GM19455 (cell line): ENCODE data around the gene COL15A1.

Experiments
- ATAC-seq: cut with Tn5 transposase; IDR thresholded peaks from one replicate; pipeline ENCODE4 v1.9.1; 2021; ENCODE audit not compliant: unreplicated experiment

COL15A1 gene

DNA sequence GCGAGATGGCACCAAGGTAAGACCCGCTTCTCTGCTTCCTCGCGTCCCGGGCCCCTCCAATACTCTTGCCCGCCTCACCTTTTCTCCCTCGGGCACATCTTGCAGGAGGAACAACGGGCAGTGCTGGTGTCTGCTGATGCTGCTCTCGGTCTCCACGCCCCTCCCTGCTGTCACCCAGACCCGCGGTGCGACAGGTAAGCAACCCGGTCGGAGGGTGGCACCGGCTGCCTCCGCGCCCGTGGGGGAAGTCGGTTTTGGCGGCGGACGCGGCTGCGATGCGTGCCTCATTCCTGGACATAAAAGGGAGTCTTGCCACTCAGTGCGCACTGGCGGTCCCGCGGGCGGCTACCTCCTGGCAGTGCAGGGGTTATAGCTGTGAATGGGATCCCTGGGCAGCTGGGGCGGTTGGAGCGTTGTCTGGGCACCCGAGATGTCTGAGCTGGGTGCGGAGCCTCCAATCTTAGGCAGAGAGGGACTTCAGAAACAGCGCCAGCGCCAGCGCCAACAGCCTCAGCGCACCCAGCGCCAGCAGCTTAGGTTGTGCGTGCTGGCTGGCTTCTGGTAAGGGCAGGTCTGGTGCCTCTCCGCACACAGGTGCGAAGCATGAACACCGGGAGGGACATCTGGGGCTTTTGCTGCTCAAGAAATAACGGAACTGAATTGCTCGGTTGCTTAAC is 488 bp downstream of the COL15A1 start:
- no peak for ATAC-seq

DNA sequence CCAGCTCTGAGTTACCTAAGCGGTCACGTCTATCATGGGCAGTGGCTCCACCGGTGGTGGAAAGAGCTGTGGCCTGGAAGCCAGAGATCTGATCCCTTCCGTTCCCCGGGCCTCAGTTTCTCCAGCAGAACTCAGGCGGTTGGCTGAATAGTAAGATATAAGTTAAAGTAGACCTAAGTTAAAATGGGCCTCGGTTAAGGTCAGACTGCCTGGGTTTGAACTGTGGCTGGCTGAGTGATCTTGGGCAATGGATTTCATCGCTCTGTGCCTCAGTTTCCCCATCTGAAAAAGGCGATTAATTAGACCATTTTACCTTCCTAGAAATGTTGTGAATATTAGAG is 997 bp downstream of the COL15A1 start:
- no peak for ATAC-seq

DNA sequence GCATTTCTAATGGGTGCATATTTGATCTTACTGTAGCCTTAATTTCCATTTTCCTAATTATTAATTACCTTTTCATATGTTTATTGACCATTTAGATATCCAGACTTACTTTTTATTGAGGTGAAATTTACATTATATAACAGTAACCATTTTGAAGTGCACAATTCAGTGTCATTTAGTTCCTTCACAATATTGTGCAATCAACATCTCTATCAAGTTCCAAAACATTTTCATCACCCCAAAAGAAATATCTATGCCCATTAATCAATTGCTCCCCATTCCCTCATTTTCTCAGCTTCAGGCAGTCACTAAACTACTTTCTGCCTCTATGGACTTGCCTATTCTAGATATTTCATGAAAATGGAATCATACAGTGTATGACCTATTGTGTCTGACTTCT is 5.9 kb downstream of the COL15A1 start:
- no peak for ATAC-seq

DNA sequence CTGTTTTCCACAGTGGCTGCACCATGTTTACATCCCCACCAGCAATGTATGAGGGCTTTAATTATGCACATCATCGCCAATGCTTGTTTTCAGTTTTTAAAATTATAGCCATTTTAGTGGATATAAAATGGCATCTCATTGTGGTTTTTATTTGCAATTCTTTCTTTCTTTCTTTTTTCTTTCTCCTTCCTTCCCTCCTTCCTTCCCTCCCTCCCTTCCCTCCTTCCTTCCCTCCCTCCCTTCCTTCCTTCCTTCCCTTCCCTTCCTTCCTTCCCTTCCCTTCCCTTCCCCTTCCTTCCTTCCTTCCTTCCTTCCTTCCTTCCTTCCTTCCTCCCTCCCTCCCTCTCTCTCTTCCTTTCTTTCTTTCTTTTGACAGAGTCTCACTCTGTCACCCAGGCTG is 6.6 kb downstream of the COL15A1 start:
- no peak for ATAC-seq

DNA sequence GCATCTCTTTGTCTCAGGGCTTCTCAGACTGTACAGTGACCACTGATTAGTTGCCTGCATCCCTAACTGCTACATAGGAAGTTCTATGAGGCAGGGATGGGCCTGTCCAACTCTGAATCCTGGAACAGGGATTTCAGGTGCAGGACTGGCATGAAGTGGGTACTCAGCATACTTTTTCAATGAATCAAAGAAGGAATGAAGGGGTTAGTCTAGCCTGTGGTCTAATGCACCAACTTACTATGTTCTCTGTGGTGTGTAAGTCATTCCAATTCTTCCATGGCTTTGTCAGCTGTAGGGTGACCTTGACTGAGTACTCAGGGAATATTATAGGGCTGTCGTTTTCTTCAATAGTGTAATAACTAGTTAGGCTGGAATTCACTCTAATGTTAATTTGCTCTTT is 8.3 kb downstream of the COL15A1 start:
- ATAC-seq = no peak

DNA sequence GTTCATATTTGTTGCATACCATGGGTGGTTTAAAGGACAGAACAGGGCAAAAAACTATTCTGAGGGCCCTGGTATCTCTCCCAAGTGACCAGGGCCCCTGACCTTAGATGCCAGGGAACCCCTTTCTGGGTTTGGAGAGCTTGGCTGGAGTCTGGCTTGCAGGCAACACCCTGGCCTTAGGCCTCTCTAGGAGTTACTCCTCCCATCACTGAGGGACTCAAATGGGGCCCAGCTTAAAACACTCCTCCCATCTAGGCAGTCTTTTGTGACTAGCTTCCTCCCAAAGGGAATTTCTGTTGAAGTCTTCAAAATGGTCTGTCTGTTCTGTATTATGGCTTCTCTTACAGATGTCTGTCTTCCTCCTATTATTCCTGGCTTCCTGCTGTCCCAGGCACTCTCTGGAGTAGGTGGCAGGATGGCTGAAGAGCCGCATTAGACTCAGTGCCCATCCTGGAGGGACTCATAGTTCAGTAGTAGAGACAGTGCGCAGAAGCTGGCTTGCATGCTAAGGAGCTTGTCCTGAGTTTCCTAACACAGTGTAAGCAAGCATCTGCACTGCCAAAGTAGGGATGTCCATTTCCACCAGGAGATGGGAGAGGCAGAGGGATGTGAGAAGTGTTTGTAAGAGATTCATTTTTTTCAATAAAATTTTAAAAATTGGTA is 10.0 kb downstream of the COL15A1 start:
- no peak for ATAC-seq

DNA sequence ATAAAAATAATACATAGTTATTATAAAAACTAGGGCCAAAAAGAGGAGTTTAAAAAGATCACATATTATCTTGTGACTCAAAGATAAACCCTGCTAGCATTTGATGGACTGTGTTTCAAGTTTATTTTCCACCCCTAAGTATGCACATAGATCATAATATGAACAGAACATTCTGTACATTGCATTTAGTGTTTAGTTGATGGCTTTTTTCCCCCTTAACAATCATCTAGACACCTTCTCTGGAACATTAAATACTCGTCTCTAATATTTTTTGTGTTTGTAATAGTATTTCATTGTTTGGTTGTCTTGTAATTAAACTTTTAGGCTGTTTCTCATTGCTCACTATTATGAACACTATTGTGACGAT is 10.5 kb downstream of the COL15A1 start:
- ATAC-seq = no peak

DNA sequence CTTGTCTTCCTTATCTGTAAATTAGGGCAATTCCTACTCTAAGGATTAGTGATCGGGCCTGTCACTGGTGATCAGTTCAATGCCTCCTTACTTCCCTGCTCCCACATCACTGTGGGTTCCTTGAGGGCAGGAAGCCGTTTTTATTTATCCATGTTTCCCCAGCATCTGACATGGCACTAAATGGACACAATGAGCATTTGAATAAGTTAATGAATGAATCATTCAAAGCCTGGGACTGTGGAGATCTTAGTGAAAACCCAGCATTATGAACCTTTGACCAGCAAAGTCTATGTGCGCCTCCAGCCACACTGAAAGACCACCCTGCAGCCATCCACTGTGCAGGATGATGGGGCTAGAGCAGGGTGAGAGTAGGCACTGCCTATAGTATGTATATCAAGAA is 11.6 kb downstream of the COL15A1 start:
- no peak for ATAC-seq

DNA sequence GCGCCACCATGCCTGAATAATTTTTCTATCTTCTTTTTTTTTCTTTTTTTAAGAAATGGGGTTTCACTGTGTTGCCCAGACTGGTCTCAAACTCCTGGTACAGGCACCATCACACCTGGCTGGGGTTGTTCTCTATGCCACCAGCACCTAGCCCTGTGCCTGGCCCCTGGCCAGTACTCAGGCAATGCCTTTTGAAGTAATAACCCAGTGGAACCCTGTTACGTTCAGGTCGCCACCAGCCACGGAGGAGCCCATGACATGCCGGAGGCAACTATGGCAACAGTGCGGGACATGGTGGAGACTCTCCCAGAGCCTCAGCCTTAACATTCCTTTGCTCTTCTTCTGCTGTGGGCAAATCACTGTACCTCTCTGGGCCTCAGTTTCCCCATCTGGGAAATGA is 14.1 kb downstream of the COL15A1 start:
- no peak for ATAC-seq

DNA sequence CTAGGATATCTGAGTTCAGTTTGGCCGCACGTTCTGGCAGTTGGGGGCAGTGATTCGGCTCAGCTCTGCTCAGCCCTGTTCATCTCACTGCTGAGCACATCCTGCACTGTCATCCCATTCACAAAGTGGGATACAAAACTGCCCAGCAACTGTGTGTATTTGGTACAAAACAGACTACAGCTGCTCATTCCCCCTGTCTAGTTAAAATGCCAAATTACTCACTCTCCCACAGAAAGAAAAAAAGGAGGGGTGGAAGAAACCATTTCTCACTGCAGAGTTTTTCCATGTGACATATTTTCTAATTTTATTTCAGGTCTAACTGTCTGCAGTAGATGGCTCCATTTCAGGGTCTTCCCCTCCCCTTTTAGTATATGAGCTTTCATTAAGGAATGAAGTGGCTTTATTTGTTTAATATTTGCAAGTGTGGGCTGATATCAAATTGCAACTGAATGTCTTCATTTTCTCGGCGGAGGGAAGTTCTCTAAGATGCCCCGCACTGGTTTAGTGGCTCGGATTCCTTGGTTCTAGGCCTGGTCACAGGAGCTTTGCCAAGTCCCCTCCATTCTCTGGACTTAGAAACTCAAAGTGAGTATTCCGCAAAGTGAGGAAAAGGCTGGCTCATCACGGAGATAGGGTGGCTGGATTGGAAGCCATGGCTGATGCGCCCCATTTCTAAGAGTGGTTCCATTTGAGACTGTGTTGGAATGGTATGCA is 14.7 kb downstream of the COL15A1 start:
- no peak for ATAC-seq

DNA sequence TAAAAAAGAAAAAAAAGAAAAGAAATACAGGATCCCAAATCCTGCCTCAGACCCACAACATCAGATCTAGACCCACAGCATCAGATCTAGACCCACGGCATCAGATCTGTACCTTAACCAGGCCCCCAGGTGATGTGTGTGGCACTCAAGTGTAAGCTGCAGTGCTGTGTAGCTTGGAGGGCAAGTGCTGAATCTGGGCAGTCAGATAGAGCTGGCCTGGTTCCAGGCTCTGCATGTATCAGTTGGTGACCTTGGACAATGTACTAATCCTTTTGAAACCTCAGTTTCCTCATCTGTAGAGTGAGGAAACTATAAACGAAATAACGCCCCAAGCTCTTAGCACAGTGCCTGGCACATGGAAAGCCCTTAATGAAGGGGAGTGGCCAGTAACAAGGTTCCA is 16.7 kb downstream of the COL15A1 start:
- no peak for ATAC-seq

DNA sequence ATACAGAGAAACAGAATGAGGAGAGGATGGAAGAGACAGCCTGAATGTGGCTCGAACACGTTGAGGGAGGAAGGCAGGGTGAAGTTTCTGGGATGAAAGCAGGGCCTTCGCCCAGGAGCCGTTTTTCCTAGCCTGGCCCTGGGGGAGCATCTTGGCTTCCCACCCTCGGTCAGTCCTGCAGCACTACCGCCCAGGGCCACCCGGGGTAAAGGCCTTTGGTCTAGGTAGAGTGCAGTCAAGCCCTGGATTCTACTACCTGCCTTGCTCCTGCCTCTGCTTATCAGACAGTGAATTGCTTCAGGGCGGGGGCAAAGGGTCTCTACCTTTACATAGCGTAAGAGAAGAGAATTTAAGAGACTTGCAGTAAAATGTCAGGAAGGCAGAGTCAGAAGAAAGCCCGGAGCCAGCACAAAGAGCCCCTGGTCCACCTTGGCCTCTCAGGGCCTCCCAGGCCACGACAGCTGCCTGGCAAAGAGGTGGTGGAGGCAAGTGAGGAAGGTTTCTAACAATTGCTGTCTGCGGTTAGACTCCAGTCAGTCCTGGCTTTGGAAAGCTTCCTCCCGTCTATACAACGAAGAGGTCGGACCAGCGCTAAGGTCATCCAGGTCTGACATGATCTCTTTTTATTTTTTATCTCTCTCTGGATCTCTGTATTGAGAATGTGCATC is 17.9 kb downstream of the COL15A1 start:
- no peak for ATAC-seq

DNA sequence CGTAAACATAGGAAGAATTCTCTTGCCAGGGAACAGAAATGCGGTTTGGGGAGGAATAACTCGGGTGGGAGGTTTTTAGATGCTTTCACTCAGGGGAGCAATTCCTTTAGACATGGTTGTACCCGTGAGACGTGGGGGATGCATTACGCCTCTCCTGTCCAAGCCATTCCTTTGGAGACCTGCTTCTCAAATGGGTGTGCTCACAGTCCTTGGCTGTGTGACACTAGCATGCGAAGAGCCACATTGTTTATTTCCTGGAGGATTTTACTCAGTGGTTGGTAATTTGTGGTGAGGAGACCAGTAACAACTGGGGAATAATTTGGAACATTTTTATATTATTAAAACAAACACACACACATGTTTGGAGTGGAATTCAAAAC is 18.5 kb downstream of the COL15A1 start:
- ATAC-seq = no peak

DNA sequence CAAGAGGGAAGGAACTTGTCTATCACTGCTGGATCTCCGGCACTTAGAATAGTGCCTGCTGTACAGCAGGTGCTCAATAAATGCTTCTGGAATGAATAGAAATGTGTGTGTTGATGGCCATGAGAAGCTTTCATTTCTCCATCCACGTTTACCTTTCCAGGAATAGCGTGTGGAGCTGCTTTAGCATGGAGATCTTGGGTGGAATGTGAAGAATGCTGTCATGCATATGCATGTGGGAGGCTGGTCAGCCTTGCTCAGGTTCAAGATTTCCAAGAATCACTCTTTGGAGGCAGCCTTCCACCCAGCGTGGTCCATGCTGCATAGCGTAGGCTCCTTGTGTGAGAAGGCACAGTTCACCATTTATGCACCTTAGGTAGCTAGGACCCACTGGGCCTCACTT is 19.2 kb downstream of the COL15A1 start:
- no peak for ATAC-seq

DNA sequence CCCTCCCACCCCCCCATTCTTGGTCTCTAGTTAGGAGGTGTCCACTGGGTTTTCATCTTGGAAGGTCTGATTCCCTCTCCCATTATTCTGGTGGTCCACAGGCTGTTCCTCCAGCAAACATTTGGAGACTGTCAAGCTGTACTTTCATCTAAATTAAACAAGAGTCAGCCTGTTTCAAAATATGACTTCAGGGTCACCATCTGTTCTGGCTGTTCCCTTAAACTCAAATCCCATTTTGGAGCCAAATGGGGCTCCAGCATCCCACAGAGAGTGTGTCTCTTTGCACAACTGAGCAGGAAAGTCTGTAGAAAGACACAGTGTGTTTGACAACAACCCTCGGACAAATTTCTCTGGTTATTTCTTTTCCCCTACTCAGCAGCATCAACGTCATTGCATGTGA is 20.5 kb downstream of the COL15A1 start:
- ATAC-seq = no peak

DNA sequence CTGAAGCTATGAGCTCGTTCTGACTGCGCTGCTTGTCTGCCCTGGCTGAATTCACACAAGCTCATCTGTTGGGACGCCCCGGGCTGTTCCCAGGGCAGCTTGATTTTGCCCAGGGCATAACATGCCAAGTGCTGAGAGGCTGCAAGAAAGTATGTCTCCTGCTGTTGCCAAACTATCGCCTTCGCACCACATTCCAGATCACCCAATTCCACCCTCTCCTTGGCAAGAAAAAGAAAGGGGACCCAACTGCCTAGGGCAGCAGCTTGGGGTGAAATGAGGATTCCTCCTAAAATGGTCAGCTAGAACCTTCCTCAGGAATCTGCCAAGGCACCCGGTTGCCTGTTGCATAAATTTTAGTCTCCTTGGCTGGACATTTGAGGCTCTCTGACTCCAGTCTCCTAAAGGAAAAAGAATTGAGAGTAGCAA is 21.2 kb downstream of the COL15A1 start:
- no peak for ATAC-seq

DNA sequence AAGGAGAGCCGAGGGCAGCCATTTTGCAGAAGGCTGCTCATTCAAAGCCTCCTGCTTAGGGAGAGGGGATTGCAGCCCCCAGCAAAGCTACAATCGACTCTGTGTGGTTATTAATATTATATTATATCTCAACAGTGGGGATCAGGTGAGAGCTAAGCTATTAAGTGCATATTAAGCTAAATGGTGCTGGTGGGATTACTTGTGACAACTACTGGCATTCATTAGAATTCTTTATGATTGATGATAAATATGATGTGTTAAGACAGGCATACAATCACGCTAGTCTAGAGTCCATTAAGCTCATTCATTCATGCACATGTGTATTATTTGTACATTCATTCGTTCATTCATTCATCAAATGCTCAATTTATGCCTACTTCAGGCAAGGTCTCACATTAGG is 23.0 kb downstream of the COL15A1 start:
- no peak for ATAC-seq

DNA sequence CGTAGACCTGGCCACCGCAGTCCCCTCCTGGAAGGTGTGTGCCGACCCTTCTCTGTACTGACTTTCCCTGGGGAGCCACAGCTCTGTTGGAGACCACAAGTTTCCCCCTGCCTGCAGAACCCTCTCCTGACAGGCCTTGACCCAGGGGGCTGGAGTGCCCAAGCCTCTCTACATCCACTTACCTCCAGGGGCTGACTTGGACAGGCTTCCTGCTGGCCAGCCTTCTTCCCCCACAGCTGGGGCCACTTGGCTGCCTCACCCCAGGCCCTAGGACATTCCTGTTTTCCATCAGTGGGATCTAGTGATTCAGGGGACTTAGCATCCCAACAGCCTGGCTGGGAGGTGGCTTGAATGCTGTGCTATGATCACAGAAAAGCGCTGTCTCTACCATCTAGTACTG is 23.6 kb downstream of the COL15A1 start:
- ATAC-seq = no peak

DNA sequence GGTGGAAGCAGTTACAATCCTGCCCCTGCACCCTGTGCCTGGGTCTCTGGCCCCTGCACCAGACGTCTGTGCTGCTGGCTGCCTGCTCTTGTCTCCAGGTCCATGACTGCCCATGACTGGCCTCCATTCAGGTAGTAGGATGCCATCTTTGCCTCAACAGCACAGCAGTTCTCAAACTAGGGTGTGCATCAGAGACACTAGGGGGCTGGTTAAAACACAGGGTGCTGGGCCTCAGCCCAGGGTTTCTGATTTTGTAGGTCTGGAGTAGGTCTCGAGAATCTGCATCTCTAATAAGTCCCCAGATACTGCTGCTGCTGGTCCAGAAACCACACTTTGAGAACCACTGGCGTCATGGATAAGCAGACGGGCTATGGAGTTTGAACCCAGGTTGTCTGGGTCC is 24.0 kb downstream of the COL15A1 start:
- no peak for ATAC-seq

DNA sequence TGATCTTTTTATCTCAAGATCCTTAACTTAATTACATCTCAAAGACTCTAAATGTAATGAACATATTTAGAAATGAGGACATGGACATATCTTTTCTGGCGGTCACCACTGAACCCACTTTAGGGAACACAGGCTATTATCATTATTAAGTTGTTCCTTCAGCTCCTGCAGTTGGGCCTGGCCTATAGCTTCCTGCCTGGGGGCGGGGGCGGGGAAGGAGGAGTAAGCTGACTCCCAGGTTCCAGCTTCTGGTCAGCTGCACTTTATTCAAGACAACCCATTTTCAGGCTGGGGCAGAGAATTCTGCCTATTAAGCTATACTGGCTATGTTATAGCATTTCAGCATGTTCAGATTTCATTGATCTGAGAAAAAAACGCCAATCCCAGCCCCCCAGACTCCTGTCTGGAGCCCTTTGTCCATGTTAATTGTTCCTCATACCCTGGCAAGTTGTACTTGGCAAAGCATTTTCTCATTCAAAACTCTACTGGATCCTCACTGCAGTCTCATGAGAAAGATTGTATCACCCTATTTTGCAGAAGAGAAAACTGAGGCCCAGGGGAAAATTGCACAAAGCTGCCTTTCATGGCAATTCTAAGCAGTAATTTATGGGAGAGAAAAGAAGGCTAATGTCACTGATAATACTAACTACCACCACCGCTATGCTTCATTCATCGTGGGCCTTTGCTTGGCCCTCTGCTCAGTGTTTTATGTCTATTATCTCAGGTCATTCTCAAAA is 25.1 kb downstream of the COL15A1 start:
- no peak for ATAC-seq

DNA sequence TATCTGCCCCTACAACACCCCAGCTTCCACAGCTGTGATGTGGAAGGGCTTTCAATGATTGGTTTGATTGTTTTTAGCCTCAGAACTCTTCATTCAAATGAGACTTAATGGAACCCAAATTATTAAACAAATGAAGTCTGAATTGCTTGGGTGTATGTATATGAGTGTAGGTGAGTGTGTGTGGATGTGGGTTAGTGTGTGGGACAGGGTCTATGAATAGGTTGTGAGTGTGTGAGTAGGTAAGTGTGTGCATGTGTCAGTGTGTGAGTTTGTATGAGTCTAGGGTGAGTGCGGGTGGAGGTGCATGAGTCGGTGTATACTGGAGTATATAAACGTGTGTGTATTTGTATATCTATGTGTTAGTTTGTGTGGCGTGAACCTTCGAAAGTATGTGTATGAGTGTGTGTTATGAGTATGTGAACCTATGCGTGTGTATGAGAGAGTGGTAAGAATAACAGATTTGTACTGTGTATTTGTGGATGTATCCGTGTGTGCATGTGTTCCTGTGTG is 26.9 kb downstream of the COL15A1 start:
- no peak for ATAC-seq
